Measurements from ENCODE around the gene ZNF710. TPM values are rescaled to one million over a fixed set of nuclear protein-coding genes. Genes with fewer than 3 reads are reported as not detected.

Gene ZNF710
- total and polyA plus RNA-seq, 2 of the 13 experiments (the other 11 are each of a cell fraction or from before 2014, with no cell fraction given): 4.7 to 20.6 TPM

DNA sequence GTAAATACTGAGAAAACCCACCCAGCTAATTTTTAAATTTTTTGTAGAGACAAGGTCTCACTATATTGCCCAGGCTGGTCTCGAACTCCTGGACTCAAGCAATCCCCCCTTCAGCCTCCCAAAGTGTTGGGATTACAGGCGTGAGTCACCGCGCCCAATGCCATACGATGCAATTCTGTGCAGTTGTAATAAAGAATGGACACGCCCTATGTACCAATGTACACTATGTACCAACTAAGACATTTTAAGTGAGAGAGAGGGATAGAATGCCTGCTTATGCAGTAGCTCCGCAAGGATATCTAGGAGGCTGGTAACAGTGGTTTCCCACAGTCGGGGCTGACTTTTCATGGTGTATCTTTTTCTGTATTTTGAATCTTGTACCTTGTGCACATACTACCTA is 14.6 kb downstream of the ZNF710 start (continued):
- TF ChIP-seq, protein P1, sequence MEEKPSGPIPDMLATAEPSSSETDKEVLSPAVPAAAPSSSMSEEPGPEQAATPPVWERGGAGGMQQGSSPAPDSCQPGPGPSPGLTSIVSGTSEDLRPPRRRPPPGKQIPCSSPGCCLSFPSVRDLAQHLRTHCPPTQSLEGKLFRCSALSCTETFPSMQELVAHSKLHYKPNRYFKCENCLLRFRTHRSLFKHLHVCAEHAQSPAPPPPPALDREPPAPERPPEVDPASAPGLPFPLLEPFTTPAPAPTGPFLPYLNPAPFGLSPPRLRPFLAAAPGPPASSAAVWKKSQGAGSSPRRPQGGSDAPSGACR (CRISPR knock-in tag; IDR thresholded peaks at IDR 0.05): no peak
- TF ChIP-seq PAWR (CRISPR knock-in tag; IDR thresholded peaks at IDR 0.05; ENCODE audit: borderline replicate concordance) (no peak), KMT2A (CRISPR knock-in tag; IDR thresholded peaks at IDR 0.05) (no peak), NAIF1 (CRISPR knock-in tag; IDR thresholded peaks at IDR 0.05; ENCODE audit: borderline replicate concordance) (no peak), CENPX (CRISPR knock-in tag; IDR thresholded peaks at IDR 0.05) (no peak)
- TF ChIP-seq, protein P2, sequence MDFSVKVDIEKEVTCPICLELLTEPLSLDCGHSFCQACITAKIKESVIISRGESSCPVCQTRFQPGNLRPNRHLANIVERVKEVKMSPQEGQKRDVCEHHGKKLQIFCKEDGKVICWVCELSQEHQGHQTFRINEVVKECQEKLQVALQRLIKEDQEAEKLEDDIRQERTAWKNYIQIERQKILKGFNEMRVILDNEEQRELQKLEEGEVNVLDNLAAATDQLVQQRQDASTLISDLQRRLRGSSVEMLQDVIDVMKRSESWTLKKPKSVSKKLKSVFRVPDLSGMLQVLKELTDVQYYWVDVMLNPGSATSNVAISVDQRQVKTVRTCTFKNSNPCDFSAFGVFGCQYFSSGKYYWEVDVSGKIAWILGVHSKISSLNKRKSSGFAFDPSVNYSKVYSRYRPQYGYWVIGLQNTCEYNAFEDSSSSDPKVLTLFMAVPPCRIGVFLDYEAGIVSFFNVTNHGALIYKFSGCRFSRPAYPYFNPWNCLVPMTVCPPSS (IDR thresholded peaks at IDR 0.05): no peak

DNA sequence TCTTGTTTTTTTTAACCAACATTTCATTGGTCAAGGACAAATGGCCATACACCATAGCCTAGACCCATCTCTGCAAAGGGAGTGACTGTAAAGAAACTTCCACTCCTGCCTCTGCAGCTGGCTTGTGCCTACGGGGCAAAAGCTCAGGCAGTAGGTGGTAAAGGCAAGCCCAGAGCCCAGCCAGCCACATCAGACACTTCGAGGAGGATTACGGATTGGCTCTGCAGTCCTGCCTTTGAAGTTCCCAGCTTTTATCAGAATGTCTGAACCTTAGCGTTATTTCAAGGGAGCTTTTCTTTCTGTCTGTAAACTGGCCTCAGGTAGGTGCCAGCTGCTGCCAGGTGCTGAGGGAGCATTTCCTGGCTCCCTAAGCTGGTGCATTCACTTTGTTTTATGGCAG is 15.6 kb downstream of the ZNF710 start:
- Histone ChIP-seq H3K27ac (ENCODE audit: extremely low read length, insufficient read depth, low read length) (no peak overlapping the region), H3K9me3 (ENCODE audit: low read length) (peaks cover 6% of the 10 kb centered on the region), H3K36me3 (replicated peaks in 1 of 2; ENCODE audit: control insufficient read depth in 1 of 2, insufficient read depth in 2 of 2, low read length in 2 of 2) (no peaks in the 10 kb centered on the region; a peak in 1 of 5 replicates), H3K79me2 (ENCODE audit: insufficient read depth, low read length) (peaks cover 64% of the 10 kb centered on the region), H3K4me3 (replicated peaks in 1 of 3; ENCODE audit: insufficient read depth in 1 of 3, low read depth in 2 of 3, low read length in 3 of 3) (no peak overlapping the region), H3K4me2 (ENCODE audit: low read depth, low read length) (no peak overlapping the region), H3K4me1 (ENCODE audit: insufficient read depth, low read length) (peaks cover 54% of the 10 kb centered on the region), H3K27me3 (ENCODE audit: control insufficient read depth in 1 of 2, insufficient read depth in 2 of 2, low read length in 2 of 2) (no peaks in the 10 kb centered on the region), H2AFZ (ENCODE audit: low read length) (no peak overlapping the region), H4K20me1 (ENCODE audit: insufficient read depth, low read length) (0 out of 2 replicates have a peak, but pooled peaks cover 4% of the 10 kb centered on the region), H3K9ac (ENCODE audit: insufficient read depth, low read depth, low read length) (no peak overlapping the region)
- ATAC-seq (no peak), DNase-seq (ENCODE audit: low spot score) (no peak), FAIRE-seq (no peak)
- 77% methylated on average over 4 of the region's 4 CpGs for WGBS (ENCODE audit: low lambda C conversion rate)
- CTCF ChIA-PET (ENCODE audit: low intra/inter-chr PET ratio, low total read pairs): no interaction called here
- in situ Hi-C loops (cut with HindIII; ENCODE audit: extremely low pct_ligation_motif_present, low pct_unique_long_range_greater_than_20kb): no loop called here
- intact Hi-C loops (cut with micrococcal nuclease; ENCODE audit: unreplicated experiment): no loop called here
- POLR2A ChIA-PET: interaction anchor here (3.5 kb wide), 1 partner anchor 12 kb away, joined by 23 read pairs; no protein-coding TSS in a partner anchor
- BruUV-seq (replicated peaks): no TSS peak
- TF ChIP-seq TBX3 (IDR thresholded peaks at IDR 0.05; ENCODE audit: borderline replicate concordance): no peak
- TF ChIP-seq ZNF644 (CRISPR knock-in tag; IDR thresholded peaks at IDR 0.05; ENCODE audit: low read depth): no peak
- no peak for TF ChIP-seq GFI1 (CRISPR knock-in tag; IDR thresholded peaks at IDR 0.05; ENCODE audit: borderline replicate concordance)
- no peak for TF ChIP-seq ZNF850 (CRISPR knock-in tag; conservative IDR thresholded peaks at IDR 0.05)
- TF ChIP-seq, protein P3, sequence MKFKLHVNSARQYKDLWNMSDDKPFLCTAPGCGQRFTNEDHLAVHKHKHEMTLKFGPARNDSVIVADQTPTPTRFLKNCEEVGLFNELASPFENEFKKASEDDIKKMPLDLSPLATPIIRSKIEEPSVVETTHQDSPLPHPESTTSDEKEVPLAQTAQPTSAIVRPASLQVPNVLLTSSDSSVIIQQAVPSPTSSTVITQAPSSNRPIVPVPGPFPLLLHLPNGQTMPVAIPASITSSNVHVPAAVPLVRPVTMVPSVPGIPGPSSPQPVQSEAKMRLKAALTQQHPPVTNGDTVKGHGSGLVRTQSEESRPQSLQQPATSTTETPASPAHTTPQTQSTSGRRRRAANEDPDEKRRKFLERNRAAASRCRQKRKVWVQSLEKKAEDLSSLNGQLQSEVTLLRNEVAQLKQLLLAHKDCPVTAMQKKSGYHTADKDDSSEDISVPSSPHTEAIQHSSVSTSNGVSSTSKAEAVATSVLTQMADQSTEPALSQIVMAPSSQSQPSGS (CRISPR knock-in tag; IDR thresholded peaks at IDR 0.05): no peak
- TF ChIP-seq HMGA1 (CRISPR knock-in tag; conservative IDR thresholded peaks at IDR 0.05): no peak
- TF ChIP-seq, protein P4, sequence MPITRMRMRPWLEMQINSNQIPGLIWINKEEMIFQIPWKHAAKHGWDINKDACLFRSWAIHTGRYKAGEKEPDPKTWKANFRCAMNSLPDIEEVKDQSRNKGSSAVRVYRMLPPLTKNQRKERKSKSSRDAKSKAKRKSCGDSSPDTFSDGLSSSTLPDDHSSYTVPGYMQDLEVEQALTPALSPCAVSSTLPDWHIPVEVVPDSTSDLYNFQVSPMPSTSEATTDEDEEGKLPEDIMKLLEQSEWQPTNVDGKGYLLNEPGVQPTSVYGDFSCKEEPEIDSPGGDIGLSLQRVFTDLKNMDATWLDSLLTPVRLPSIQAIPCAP (CRISPR knock-in tag; IDR thresholded peaks at IDR 0.05; ENCODE audit: low read depth): no peak
- no peak for TF ChIP-seq ZNF484 (CRISPR knock-in tag; IDR thresholded peaks at IDR 0.05; ENCODE audit: borderline replicate concordance, low read depth)
- no peak for TF ChIP-seq NFE2 (CRISPR knock-in tag; IDR thresholded peaks at IDR 0.05)
- no peak for TF ChIP-seq ZNF160 (CRISPR knock-in tag; IDR thresholded peaks at IDR 0.05)
- TF ChIP-seq, protein P5, sequence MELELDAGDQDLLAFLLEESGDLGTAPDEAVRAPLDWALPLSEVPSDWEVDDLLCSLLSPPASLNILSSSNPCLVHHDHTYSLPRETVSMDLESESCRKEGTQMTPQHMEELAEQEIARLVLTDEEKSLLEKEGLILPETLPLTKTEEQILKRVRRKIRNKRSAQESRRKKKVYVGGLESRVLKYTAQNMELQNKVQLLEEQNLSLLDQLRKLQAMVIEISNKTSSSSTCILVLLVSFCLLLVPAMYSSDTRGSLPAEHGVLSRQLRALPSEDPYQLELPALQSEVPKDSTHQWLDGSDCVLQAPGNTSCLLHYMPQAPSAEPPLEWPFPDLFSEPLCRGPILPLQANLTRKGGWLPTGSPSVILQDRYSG (CRISPR knock-in tag; IDR thresholded peaks at IDR 0.05): no peak
- no peak for TF ChIP-seq ZSCAN21 (CRISPR knock-in tag; IDR thresholded peaks at IDR 0.05; ENCODE audit: borderline replicate concordance)
- no peak for TF ChIP-seq KDM5B (CRISPR knock-in tag; IDR thresholded peaks at IDR 0.05; ENCODE audit: borderline replicate concordance)

Data from HepG2 (cell line).